Skeletal muscle cell (primary cell): ENCODE results near the gene KRT25.
A peak's percentile ranks its signal among the peaks of the same experiment; 100 is the strongest.

Experiments
- DNase-seq: peaks from one replicate; pipeline ENCODE4 v3.0.0-alpha.2; 2010; ENCODE audit warnings: low read depth
- H3K4me3 ChIP-seq: 2 replicates; pipeline ENCODE4 v1.5.1; 2011; ENCODE audit warnings: low read depth, mild to moderate bottlenecking, control low read depth, low read length, moderate library complexity

KRT25 gene

GRCh38 chr17:40755231-40755630, at the start of gene KRT25:
Gene KRT25 (minus strand): TSS chr17:40755331. CDS start chr17:40755271, 60 bp downstream.
- no peak for DNase-seq
- H3K4me3 ChIP-seq, result no peak within 1 kb of the TSS

- no peak for DNase-seq
- no peak overlapping the region for H3K4me3 ChIP-seq
These were observed 48.5 kb upstream of the KRT25 start for GRCh38 chr17:40803617-40804082.

- DNase-seq, result no peak
- H3K4me3 ChIP-seq, result no peak overlapping the region
These were observed 46.0 kb upstream of the KRT25 start for GRCh38 chr17:40801157-40801556.

- DNase-seq, result no peak
- no peak overlapping the region for H3K4me3 ChIP-seq
These were observed 45.2 kb upstream of the KRT25 start for GRCh38 chr17:40800381-40800780.

- H3K4me3 ChIP-seq, result no peak within 1 kb of the TSS
- DNase-seq, result no peak
These were observed 44.7 kb upstream of the KRT25 start, which contains the start of gene KRT28 for GRCh38 chr17:40799859-40800258. Gene KRT28 (minus strand): TSS chr17:40799959. CDS start chr17:40799893, 66 bp downstream.

- H3K4me3 ChIP-seq, result no peak overlapping the region
These were observed 41.7 kb upstream of the KRT25 start for GRCh38 chr17:40796846-40797245.

GRCh38 chr17:40795019-40795667, 40.0 kb upstream of the KRT25 start:
- no peak overlapping the region for H3K4me3 ChIP-seq
- no peak for DNase-seq

More at GRCh38 chr17:40796846-40797245, 41.7 kb upstream of the KRT25 start:
- no peak for DNase-seq

GRCh38 chr17:40794466-40794865, 39.3 kb upstream of the KRT25 start:
- H3K4me3 ChIP-seq, result no peak overlapping the region
- DNase-seq, result no peak

GRCh38 chr17:40793832-40794231, 38.7 kb upstream of the KRT25 start:
- no peak for DNase-seq
- no peak overlapping the region for H3K4me3 ChIP-seq

GRCh38 chr17:40791787-40792436, 36.8 kb upstream of the KRT25 start:
- no peak overlapping the region for H3K4me3 ChIP-seq
- no peak for DNase-seq

GRCh38 chr17:40791111-40791510, 36.0 kb upstream of the KRT25 start:
- no peak for DNase-seq
- H3K4me3 ChIP-seq, result no peak overlapping the region

- no peak within 1 kb of the TSS for H3K4me3 ChIP-seq
- DNase-seq, result no peak
These were observed 27.3 kb upstream of the KRT25 start, which contains the start of gene KRT27 for GRCh38 chr17:40782450-40782849. Gene KRT27 (minus strand): TSS chr17:40782550. CDS start chr17:40782493, 57 bp downstream.

- DNase-seq, result no peak
- H3K4me3 ChIP-seq, result peak overlapping the region; percentile 17
These were observed 24.2 kb upstream of the KRT25 start for GRCh38 chr17:40779181-40779909.

GRCh38 chr17:40778461-40778860, 23.3 kb upstream of the KRT25 start:
- H3K4me3 ChIP-seq, result no peak overlapping the region
- no peak for DNase-seq

- no peak overlapping the region for H3K4me3 ChIP-seq
- no peak for DNase-seq
These were observed 22.8 kb upstream of the KRT25 start for GRCh38 chr17:40777971-40778370.

GRCh38 chr17:40777459-40777858, 22.3 kb upstream of the KRT25 start:
- DNase-seq, result no peak
- H3K4me3 ChIP-seq, result no peak overlapping the region

GRCh38 chr17:40775945-40776344, 20.8 kb upstream of the KRT25 start:
- DNase-seq, result no peak
- no peak overlapping the region for H3K4me3 ChIP-seq

- DNase-seq, result no peak
- no peak within 1 kb of the TSS for H3K4me3 ChIP-seq
These were observed 17.0 kb upstream of the KRT25 start, which contains the start of gene KRT26 for GRCh38 chr17:40772101-40772500. Gene KRT26 (minus strand): TSS chr17:40772201. CDS start chr17:40772113, 88 bp downstream.

- DNase-seq, result no peak
- no peak overlapping the region for H3K4me3 ChIP-seq
These were observed 10.5 kb upstream of the KRT25 start for GRCh38 chr17:40765657-40766056.

- H3K4me3 ChIP-seq, result no peak overlapping the region
- DNase-seq, result no peak
These were observed 8.6 kb upstream of the KRT25 start for GRCh38 chr17:40763752-40764151.
